GM18498 (cell line): Measurements from ENCODE around the gene SMIM1.

Experiments used
- ATAC-seq: cut with Tn5 transposase; IDR thresholded peaks from one replicate; pipeline ENCODE4 v1.9.1; 2021; ENCODE audit warnings: mild to moderate bottlenecking, moderate library complexity; ENCODE audit not compliant: unreplicated experiment

Gene SMIM1

GRCh38 chr1:3775490-3776230, 3.1 kb downstream of the SMIM1 start:
- no peak for ATAC-seq

- no peak for ATAC-seq
Measured at GRCh38 chr1:3776231-3776961, 3.8 kb downstream of the SMIM1 start.

- no peak for ATAC-seq
Measured at GRCh38 chr1:3777078-3777547, 4.6 kb downstream of the SMIM1 start.

- no peak for ATAC-seq
Measured at GRCh38 chr1:3777647-3778589, 5.4 kb downstream of the SMIM1 start.

GRCh38 chr1:3778590-3779264, 6.2 kb downstream of the SMIM1 start:
- ATAC-seq, result no peak

- no peak for ATAC-seq
Measured at GRCh38 chr1:3779265-3779911, 6.8 kb downstream of the SMIM1 start.

- ATAC-seq, result no peak
Measured at GRCh38 chr1:3779912-3780416, 7.4 kb downstream of the SMIM1 start.

- ATAC-seq, result no peak
Measured at GRCh38 chr1:3780901-3781300, 8.4 kb downstream of the SMIM1 start.

GRCh38 chr1:3783651-3784474, 11.3 kb downstream of the SMIM1 start:
- ATAC-seq, result no peak

GRCh38 chr1:3785045-3785444, 12.5 kb downstream of the SMIM1 start:
- ATAC-seq, result no peak

- no peak for ATAC-seq
Measured at GRCh38 chr1:3785456-3786157, 13.1 kb downstream of the SMIM1 start.

GRCh38 chr1:3786468-3787348, 14.2 kb downstream of the SMIM1 start:
- ATAC-seq, result no peak

- no peak for ATAC-seq
Measured at GRCh38 chr1:3787349-3787715, 14.8 kb downstream of the SMIM1 start.

GRCh38 chr1:3787745-3788605, 15.4 kb downstream of the SMIM1 start:
- no peak for ATAC-seq

- ATAC-seq, result no peak
Measured at GRCh38 chr1:3788756-3789420, 16.3 kb downstream of the SMIM1 start.
